SH-SY5Y (cell line): ENCODE results near the gene GPX2.

Experiments
- GATA2 ChIP-seq: IDR thresholded peaks from 2 replicates; pipeline ENCODE4 v1.6.1; 2011; ENCODE audit warnings: mild to moderate bottlenecking, low read depth, low read length
- GATA3 ChIP-seq: IDR thresholded peaks from 2 replicates; pipeline ENCODE4 v1.6.1; 2011; ENCODE audit warnings: low read depth, mild to moderate bottlenecking, low read length, moderate library complexity

GPX2 gene

GRCh38 chr14:64942531-64943111 lies at the start of gene GPX2:
Gene GPX2 (minus strand): TSS chr14:64942745. CDS start chr14:64942726, 19 bp downstream.
- TF ChIP-seq GATA2 (no peak), GATA3 (no peak)

GRCh38 chr14:64990939-64991338 lies 48.4 kb upstream of the GPX2 start:
- no peak for TF ChIP-seq GATA3
- no peak for TF ChIP-seq GATA2

GRCh38 chr14:64990296-64990695 lies 47.8 kb upstream of the GPX2 start:
- TF ChIP-seq GATA2 (no peak), GATA3 (no peak)

- TF ChIP-seq GATA2 (no peak), GATA3 (no peak)
Observed at GRCh38 chr14:64987438-64987767, 44.9 kb upstream of the GPX2 start.

- TF ChIP-seq GATA3 = no peak
- TF ChIP-seq GATA2 = no peak
Observed at GRCh38 chr14:64986648-64987437, 44.3 kb upstream of the GPX2 start, which contains the start of gene FNTB. Gene FNTB (plus strand): TSS chr14:64986895. CDS start chr14:64986954, 59 bp downstream.

- no peak for TF ChIP-seq GATA3
- no peak for TF ChIP-seq GATA2
Observed at GRCh38 chr14:64983439-64984310, 41.1 kb upstream of the GPX2 start.

GRCh38 chr14:64979336-64980074 lies 37.0 kb upstream of the GPX2 start:
- TF ChIP-seq GATA2 (no peak), GATA3 (no peak)

GRCh38 chr14:64974563-64974962 lies 32.0 kb upstream of the GPX2 start:
- TF ChIP-seq GATA2 (no peak), GATA3 (no peak)

GRCh38 chr14:64973826-64974225 lies 31.3 kb upstream of the GPX2 start:
- TF ChIP-seq GATA3 (no peak), GATA2 (no peak)

- TF ChIP-seq GATA3 (no peak), GATA2 (no peak)
Observed at GRCh38 chr14:64973026-64973442, 30.5 kb upstream of the GPX2 start.

- TF ChIP-seq GATA2 (no peak), GATA3 (no peak)
Observed at GRCh38 chr14:64971943-64972791, 29.6 kb upstream of the GPX2 start, which contains the start of gene RAB15. Gene RAB15 (minus strand): TSS chr14:64972336. CDS start chr14:64972076, 260 bp downstream.

- TF ChIP-seq GATA3 (no peak), GATA2 (no peak)
Observed at GRCh38 chr14:64971491-64971942, 29.0 kb upstream of the GPX2 start.
